Glutamatergic neuron (in vitro differentiated cells): ENCODE results near the gene TAGLN. TPM values are rescaled to one million over a fixed set of nuclear protein-coding genes. Genes with fewer than 3 reads are reported as not detected.

ENCODE experiments used
- DNase-seq: peaks from one replicate; pipeline ENCODE4 v3.0.0; 2022
- H3K27ac Mint-ChIP-seq: one replicate; pipeline ENCODE4 v1.8.0; 2020; ENCODE audit warnings: mild to moderate bottlenecking, mixed read lengths, inconsistent platforms; ENCODE audit not compliant: unreplicated experiment
- H3K27me3 Mint-ChIP-seq: one replicate; pipeline ENCODE4 v1.8.0; 2020; ENCODE audit warnings: mild to moderate bottlenecking, moderate library complexity, mixed read lengths, inconsistent platforms; ENCODE audit not compliant: unreplicated experiment
- H3K36me3 Mint-ChIP-seq: one replicate; pipeline ENCODE4 v1.8.0; 2020; ENCODE audit warnings: mild to moderate bottlenecking, mixed read lengths, inconsistent platforms; ENCODE audit not compliant: unreplicated experiment
- H3K4me1 Mint-ChIP-seq: one replicate; pipeline ENCODE4 v1.8.0; 2020; ENCODE audit warnings: mild to moderate bottlenecking, low read depth, mixed read lengths, inconsistent platforms; ENCODE audit not compliant: unreplicated experiment
- H3K4me3 Mint-ChIP-seq: one replicate; pipeline ENCODE4 v1.8.0; 2020; ENCODE audit warnings: mild to moderate bottlenecking, mixed read lengths, inconsistent platforms; ENCODE audit not compliant: unreplicated experiment
- H3K9me3 Mint-ChIP-seq: one replicate; pipeline ENCODE4 v1.8.0; 2020; ENCODE audit warnings: mild to moderate bottlenecking, moderate library complexity, mixed read lengths, inconsistent platforms; ENCODE audit not compliant: unreplicated experiment
- long read RNA-seq: library from polyadenylated mRNA; unstranded; transcript quantifications from one replicate; pipeline ENCODE4 v2.0.0, GENCODE V29; 2020; ENCODE audit not compliant: unreplicated experiment
- total RNA-seq: library from RNA; stranded (reverse); fragmentation: NEBNext Ultra II Directional; extraction: Animal tissue kit (Norgen Biotek cat#: 25700); gene quantifications from one replicate; pipeline ENCODE4 v1.2.1, GENCODE V29; 2021; ENCODE audit not compliant: unreplicated experiment
- TF ChIP-seq, protein P1 (sequence below): fragments of 200-600 bp; sonication (generic); IDR thresholded peaks from one replicate; pipeline ENCODE4 v1.5.0; 2021; ENCODE audit not compliant: partially characterized antibody, unreplicated experiment

TAGLN gene
- 6.1 TPM for total RNA-seq
- long read RNA-seq, partial matches to known transcripts, result 0 of 1 reads
- long read RNA-seq, other reads (novel, unspliced or antisense), result 0 of 1 reads

DNA sequence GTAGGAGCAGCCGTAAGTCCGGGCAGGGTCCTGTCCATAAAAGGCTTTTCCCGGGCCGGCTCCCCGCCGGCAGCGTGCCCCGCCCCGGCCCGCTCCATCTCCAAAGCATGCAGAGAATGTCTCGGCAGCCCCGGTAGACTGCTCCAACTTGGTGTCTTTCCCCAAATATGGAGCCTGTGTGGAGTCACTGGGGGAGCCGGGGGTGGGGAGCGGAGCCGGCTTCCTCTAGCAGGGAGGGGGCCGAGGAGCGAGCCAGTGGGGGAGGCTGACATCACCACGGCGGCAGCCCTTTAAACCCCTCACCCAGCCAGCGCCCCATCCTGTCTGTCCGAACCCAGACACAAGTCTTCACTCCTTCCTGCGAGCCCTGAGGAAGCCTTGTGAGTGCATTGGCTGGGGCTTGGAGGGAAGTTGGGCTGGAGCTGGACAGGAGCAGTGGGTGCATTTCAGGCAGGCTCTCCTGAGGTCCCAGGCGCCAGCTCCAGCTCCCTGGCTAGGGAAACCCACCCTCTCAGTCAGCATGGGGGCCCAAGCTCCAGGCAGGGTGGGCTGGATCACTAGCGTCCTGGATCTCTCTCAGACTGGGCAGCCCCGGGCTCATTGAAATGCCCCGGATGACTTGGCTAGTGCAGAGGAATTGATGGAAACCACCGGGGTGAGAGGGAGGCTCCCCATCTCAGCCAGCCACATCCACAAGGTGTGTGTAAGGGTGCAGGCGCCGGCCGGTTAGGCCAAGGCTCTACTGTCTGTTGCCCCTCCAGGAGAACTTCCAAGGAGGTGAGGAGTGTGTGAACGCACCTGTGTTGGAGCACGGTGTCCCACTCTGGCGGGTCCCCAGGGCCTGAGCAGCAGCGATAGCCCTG is at the start of gene TAGLN:
TSS of gene TAGLN (plus strand) at position 318 of the 863 bp plus-strand sequence. CDS start 3,644 bp downstream, outside the sequence.
- Mint-ChIP-seq H3K4me1 (peaks cover 6% of the 10 kb centered on the region), H3K27me3 (peaks cover 6% of the 10 kb centered on the region), H3K27ac (no peak within 1 kb of the TSS), H3K36me3 (no peaks in the 10 kb centered on the region), H3K9me3 (peaks cover 1% of the 10 kb centered on the region), H3K4me3 (no peak within 1 kb of the TSS)
- DNase-seq, result no peak
- TF ChIP-seq, protein P1, sequence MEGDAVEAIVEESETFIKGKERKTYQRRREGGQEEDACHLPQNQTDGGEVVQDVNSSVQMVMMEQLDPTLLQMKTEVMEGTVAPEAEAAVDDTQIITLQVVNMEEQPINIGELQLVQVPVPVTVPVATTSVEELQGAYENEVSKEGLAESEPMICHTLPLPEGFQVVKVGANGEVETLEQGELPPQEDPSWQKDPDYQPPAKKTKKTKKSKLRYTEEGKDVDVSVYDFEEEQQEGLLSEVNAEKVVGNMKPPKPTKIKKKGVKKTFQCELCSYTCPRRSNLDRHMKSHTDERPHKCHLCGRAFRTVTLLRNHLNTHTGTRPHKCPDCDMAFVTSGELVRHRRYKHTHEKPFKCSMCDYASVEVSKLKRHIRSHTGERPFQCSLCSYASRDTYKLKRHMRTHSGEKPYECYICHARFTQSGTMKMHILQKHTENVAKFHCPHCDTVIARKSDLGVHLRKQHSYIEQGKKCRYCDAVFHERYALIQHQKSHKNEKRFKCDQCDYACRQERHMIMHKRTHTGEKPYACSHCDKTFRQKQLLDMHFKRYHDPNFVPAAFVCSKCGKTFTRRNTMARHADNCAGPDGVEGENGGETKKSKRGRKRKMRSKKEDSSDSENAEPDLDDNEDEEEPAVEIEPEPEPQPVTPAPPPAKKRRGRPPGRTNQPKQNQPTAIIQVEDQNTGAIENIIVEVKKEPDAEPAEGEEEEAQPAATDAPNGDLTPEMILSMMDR, result no peak

DNA sequence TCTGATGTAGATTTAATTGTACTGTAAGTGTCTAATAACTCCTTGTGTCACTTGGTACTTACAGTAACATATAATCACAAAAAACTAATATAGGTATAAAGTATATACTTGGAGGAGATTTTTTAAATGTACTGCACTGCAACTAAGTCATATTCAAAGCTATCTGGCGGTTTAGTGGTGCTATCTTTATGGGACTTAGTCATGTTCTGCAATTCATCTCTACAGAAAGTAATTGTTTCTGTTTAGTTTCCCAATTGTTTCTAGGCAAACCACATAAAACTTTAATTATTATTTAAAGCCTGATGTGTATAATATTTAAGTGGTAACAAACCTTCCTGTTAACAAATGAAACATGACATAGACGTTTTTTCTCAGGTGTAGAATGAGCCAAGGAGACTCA is 47.1 kb upstream of the TAGLN start:
- TF ChIP-seq, protein P1, result no peak
- Mint-ChIP-seq H3K27me3 (no peaks in the 10 kb centered on the region), H3K4me3 (no peak overlapping the region), H3K36me3 (no peaks in the 10 kb centered on the region), H3K9me3 (no peaks in the 10 kb centered on the region), H3K4me1 (no peaks in the 10 kb centered on the region), H3K27ac (no peak overlapping the region)
- DNase-seq, result no peak

DNA sequence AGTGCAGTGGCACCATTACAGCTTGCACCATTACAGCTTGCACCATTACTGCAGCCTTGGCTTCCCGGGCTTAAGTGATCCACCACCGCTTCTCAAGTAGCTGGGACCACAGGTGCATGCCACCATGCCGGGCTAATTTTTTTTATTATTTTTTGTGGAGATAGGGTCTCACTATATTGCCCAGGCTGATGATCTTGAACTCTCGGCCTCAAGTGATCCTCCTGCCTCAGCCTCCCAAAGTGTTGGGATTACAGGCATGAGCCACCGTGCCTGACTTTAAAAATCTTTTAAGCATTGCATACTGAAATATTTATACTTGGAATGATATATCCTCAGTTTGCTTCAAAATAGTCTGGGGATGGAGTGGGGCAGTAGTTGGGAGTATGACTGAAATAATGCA is 44.7 kb upstream of the TAGLN start:
- H3K27me3 Mint-ChIP-seq, result no peaks in the 10 kb centered on the region
- TF ChIP-seq, protein P1, result no peak

DNA sequence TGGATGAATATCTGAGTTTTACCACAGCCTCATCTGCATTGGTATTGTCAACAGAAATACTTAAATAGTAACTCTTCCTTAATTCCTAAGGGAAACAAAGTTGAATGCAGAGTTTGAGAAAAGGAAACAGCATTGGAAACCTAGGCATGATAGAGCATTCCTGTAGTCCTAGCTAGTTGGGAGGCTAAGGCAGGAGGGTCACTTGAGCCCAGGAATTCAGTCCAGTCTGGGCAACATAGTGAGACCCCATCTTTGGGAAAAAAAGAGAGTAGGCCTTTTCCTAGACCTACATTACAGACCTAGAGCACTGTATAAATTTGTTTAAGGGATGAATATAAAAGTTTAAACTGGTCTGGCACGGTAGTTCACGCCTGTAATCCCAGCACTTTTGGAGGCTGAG is 41.7 kb upstream of the TAGLN start:
- no peak overlapping the region for H3K27ac Mint-ChIP-seq
- H3K4me3 Mint-ChIP-seq, result no peak overlapping the region
- H3K9me3 Mint-ChIP-seq, result no peaks in the 10 kb centered on the region
- no peaks in the 10 kb centered on the region for H3K36me3 Mint-ChIP-seq
- DNase-seq, result no peak
- no peaks in the 10 kb centered on the region for H3K27me3 Mint-ChIP-seq
- TF ChIP-seq, protein P1, result no peak
- H3K4me1 Mint-ChIP-seq, result no peaks in the 10 kb centered on the region

More for the DNA sequence above, 44.7 kb upstream of the TAGLN start:
- Mint-ChIP-seq H3K4me1 (no peaks in the 10 kb centered on the region), H3K4me3 (no peak overlapping the region), H3K36me3 (no peaks in the 10 kb centered on the region), H3K9me3 (no peaks in the 10 kb centered on the region), H3K27ac (no peak overlapping the region)
- no peak for DNase-seq

DNA sequence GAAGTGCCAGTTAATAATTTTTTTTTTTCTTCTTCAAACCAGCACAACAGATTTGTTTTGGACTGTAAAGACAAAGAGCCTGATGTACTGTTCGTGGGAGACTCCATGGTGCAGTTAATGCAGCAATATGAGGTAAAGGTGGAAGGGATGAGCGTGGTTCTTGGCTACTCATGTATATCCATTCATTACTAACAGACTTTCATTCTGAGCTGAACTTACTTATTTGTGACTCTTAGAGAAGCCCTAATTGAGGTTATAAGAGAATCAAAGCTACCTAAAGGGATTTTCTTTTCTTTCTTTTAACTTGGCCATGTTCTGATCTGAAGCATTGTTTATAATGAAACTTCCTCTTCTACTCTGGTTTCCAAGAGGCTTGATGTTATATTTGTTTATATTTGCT is 39.3 kb upstream of the TAGLN start:
- no peaks in the 10 kb centered on the region for H3K36me3 Mint-ChIP-seq
- no peak overlapping the region for H3K27ac Mint-ChIP-seq
- no peak for DNase-seq
- H3K9me3 Mint-ChIP-seq, result no peaks in the 10 kb centered on the region
- no peaks in the 10 kb centered on the region for H3K4me1 Mint-ChIP-seq
- no peaks in the 10 kb centered on the region for H3K27me3 Mint-ChIP-seq
- no peak overlapping the region for H3K4me3 Mint-ChIP-seq
- TF ChIP-seq, protein P1, result no peak
